ENCODE data around the gene PFN4. TPM values are rescaled to one million over a fixed set of nuclear protein-coding genes. Genes with fewer than 3 reads are reported as not detected.
"Not testable (repeated sequence)": the region's sequence is repeated elsewhere in the genome, so short reads cannot be mapped to it uniquely, and the experiment has no call there.

PFN4 gene
- total RNA-seq, 1 donor from 2014 or later: not detected

GRCh38 chr2:24104906-24105305 is 18.2 kb downstream of the PFN4 start:
- H3K36me3 ChIP-seq: peaks cover 0 to 11% of the 10 kb centered on the region in 2 donors
- no peak overlapping the region for H3K4me3 ChIP-seq
- no peak for DNase-seq (ENCODE audit: low spot score in 2 of 2)
- no peak overlapping the region for H3K27ac ChIP-seq
- no peaks in the 10 kb centered on the region for H3K9me3 ChIP-seq
- intact Hi-C loops (cut with DNase I): no loop called here
- no peaks in the 10 kb centered on the region for H3K27me3 ChIP-seq
- no peak for TF ChIP-seq CTCF (IDR thresholded peaks at IDR 0.05)
- H3K4me1 ChIP-seq: no peaks in the 10 kb centered on the region

- DNase-seq (ENCODE audit: low spot score in 2 of 2): no peak
- no peaks in the 10 kb centered on the region for H3K9me3 ChIP-seq
- H3K27ac ChIP-seq: no peak overlapping the region
- no peak overlapping the region for H3K4me3 ChIP-seq
- H3K27me3 ChIP-seq: no peaks in the 10 kb centered on the region
- peaks cover 0 to 11% of the 10 kb centered on the region in 2 donors for H3K36me3 ChIP-seq
- intact Hi-C loops (cut with DNase I): no loop called here
- no peaks in the 10 kb centered on the region for H3K4me1 ChIP-seq
- no peak for TF ChIP-seq CTCF (IDR thresholded peaks at IDR 0.05)
Observed at GRCh38 chr2:24104110-24104650, 19.0 kb downstream of the PFN4 start.

GRCh38 chr2:24102677-24103076 is 20.5 kb downstream of the PFN4 start:
- TF ChIP-seq CTCF (IDR thresholded peaks at IDR 0.05): no peak
- Histone ChIP-seq H3K36me3 (peaks cover 0 to 11% of the 10 kb centered on the region in 2 donors), H3K27ac (no peak overlapping the region), H3K9me3 (no peaks in the 10 kb centered on the region), H3K27me3 (no peaks in the 10 kb centered on the region), H3K4me3 (no peak overlapping the region), H3K4me1 (no peaks in the 10 kb centered on the region)
- intact Hi-C loops (cut with DNase I): no loop called here
- DNase-seq (ENCODE audit: low spot score in 2 of 2): no peak

GRCh38 chr2:24101992-24102391 is 21.1 kb downstream of the PFN4 start:
- Histone ChIP-seq H3K27me3 (no peaks in the 10 kb centered on the region), H3K4me3 (no peak overlapping the region), H3K27ac (no peak overlapping the region), H3K9me3 (no peaks in the 10 kb centered on the region), H3K4me1 (no peaks in the 10 kb centered on the region), H3K36me3 (peaks cover 0 to 11% of the 10 kb centered on the region in 2 donors)
- DNase-seq (ENCODE audit: low spot score in 2 of 2): no peak
- intact Hi-C loops (cut with DNase I): no loop called here
- no peak for TF ChIP-seq CTCF (IDR thresholded peaks at IDR 0.05)

GRCh38 chr2:24100732-24101131 is 22.4 kb downstream of the PFN4 start:
- H3K9me3 ChIP-seq; DNase-seq (ENCODE audit: low spot score in 2 of 2); H3K4me1 ChIP-seq; H3K27me3 ChIP-seq; intact Hi-C loops (cut with DNase I); H3K4me3 ChIP-seq; H3K27ac ChIP-seq: not testable (repeated sequence)
- H3K36me3 ChIP-seq: peaks cover 5 to 18% of the 10 kb centered on the region in 2 donors

GRCh38 chr2:24095171-24095677 is 27.9 kb downstream of the PFN4 start:
- H3K4me1 ChIP-seq; DNase-seq (ENCODE audit: low spot score in 2 of 2); H3K9me3 ChIP-seq; H3K27ac ChIP-seq; H3K27me3 ChIP-seq; H3K4me3 ChIP-seq; intact Hi-C loops (cut with DNase I): not testable (repeated sequence)
- peaks cover 16 to 33% of the 10 kb centered on the region in 2 donors for H3K36me3 ChIP-seq

- H3K4me1 ChIP-seq; intact Hi-C loops (cut with DNase I); H3K9me3 ChIP-seq; H3K27ac ChIP-seq; H3K27me3 ChIP-seq; H3K4me3 ChIP-seq; DNase-seq (ENCODE audit: low spot score in 2 of 2): not testable (repeated sequence)
- H3K36me3 ChIP-seq: peaks cover 25 to 42% of the 10 kb centered on the region in 2 donors
Observed at GRCh38 chr2:24093270-24093669, 29.9 kb downstream of the PFN4 start.

Data from ascending aorta (tissue), 2 donors.